Measurements from ENCODE around the gene TTK.
"Not testable (repeated sequence)": the region's sequence is repeated elsewhere in the genome, so short reads cannot be mapped to it uniquely, and the experiment has no call there.

Gene TTK

GRCh38 chr6:80022803-80023202 lies 18.4 kb downstream of the TTK start:
- no peak for DNase-seq

- no peak for DNase-seq
Observed at GRCh38 chr6:80028589-80028988, 24.1 kb downstream of the TTK start.

- DNase-seq, result no peak
Observed at GRCh38 chr6:80029470-80029869, 25.0 kb downstream of the TTK start.

DNA sequence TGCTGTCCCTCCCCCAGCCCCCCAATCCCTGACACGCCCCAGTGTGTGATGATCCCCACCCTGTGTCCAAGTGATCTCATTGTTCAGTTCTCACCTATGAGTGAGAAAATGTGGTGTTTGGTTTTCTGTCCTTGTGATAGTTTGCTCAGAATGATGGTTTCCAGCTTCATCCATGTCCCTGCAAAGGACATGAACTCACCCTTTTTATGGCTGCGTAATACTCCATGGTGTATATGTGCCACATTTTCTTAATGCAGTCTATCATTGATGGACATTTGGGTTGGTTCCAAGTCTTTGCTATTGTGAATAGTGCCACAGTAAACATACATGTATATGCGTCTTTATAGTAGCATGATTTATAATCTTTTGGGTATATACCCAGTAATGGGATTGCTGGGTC lies 43.8 kb downstream of the TTK start:
- not testable (repeated sequence) for DNase-seq

DNA sequence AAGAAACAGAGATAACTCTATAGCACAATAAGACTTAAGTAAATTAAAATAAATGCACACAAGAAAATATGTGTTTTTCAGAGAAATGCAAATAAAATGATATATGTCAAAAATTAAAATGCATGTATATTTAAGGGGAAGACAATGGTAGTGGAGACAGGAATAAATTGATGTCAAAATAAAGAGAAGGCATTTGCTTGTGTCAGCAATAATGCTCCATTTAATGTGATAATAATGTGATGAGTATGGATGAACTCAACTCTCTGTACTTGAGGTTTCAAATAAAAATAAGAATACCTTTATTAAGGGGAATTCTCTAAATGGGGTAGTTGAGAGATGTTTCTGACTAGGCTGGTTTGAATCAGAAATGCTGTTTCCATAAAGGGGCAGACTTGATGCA lies 56.3 kb downstream of the TTK start:
- no peak for DNase-seq

GRCh38 chr6:80068146-80068545 lies 63.7 kb downstream of the TTK start:
- DNase-seq, result not testable (repeated sequence)

DNA sequence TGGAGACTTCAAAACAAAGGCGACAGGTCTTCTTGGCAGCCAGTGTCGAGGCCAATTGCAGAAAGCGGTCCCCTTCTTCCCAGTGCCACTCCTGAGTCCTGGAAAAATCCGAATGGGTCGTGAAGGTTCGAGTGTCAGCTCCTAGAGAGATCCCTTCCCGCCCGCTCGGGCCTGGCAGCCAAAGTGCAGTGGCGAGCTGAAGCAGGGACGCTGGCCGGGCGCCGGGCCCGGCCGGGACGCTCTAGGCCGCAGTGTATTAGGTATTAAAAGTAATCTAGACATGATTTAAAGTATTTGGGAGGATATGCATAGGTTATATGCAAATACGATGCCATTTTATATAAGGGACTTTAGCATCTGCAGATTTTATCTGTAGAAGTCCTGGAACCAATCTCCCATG lies 66.0 kb downstream of the TTK start:
- not testable (repeated sequence) for DNase-seq

GRCh38 chr6:80077067-80077466 lies 72.6 kb downstream of the TTK start:
- DNase-seq, result no peak

DNA sequence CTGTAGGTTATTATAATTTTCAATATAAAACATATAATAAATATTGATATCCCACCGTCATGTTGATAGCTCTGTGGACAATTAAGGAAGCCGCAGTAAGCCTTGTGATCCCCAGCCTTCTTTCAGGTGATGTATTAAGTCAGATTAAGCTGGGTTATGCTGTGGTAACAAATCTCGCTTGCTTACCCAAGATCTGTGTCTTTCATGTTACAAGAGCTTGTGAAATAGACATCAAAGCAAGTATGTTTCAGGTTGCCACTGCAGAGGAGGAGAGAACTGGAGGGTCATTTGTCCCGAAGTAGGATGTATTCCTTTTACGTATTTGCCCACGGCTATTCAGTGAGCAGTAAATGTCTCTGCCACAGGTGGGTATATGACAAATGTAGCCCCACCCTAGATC lies 84.2 kb downstream of the TTK start:
- no peak for DNase-seq

GRCh38 chr6:80091506-80091905 lies 87.1 kb downstream of the TTK start:
- no peak for DNase-seq

Data from DMS79 treated with DMSO at 0.1 percent for 48 hours (cell line).